Measurements from ENCODE around the gene PIK3C3.
"Not testable (repeated sequence)": the region's sequence is repeated elsewhere in the genome, so short reads cannot be mapped to it uniquely, and the experiment has no call there.

The PIK3C3 gene

GRCh38 chr18:42005782-42006181, 50.7 kb downstream of the PIK3C3 start:
- no peak for DNase-seq (ENCODE audit: low read depth in 2 of 2)
- H3K4me3 ChIP-seq (replicated peaks in 1 of 2; ENCODE audit: low read depth in 2 of 2, low read length in 2 of 2): no peak overlapping the region
- TF ChIP-seq CTCF (IDR thresholded peaks at IDR 0.05; ENCODE audit: low read depth, low read length): no peak

GRCh38 chr18:42009457-42009856, 54.4 kb downstream of the PIK3C3 start:
- not testable (repeated sequence) for DNase-seq (ENCODE audit: low read depth in 2 of 2); H3K4me3 ChIP-seq (replicated peaks in 1 of 2; ENCODE audit: low read depth in 2 of 2, low read length in 2 of 2)

- DNase-seq (ENCODE audit: low read depth in 2 of 2): no peak
- no peak overlapping the region for H3K4me3 ChIP-seq (replicated peaks in 1 of 2; ENCODE audit: low read depth in 2 of 2, low read length in 2 of 2)
- TF ChIP-seq CTCF (IDR thresholded peaks at IDR 0.05; ENCODE audit: low read depth, low read length): no peak
Measured at GRCh38 chr18:42011053-42011452, 56.0 kb downstream of the PIK3C3 start.

GRCh38 chr18:42018831-42019230, 63.8 kb downstream of the PIK3C3 start:
- no peak for TF ChIP-seq CTCF (IDR thresholded peaks at IDR 0.05; ENCODE audit: low read depth, low read length)

GRCh38 chr18:42024131-42024530, 69.1 kb downstream of the PIK3C3 start:
- no peak overlapping the region for H3K4me3 ChIP-seq (replicated peaks in 1 of 2; ENCODE audit: low read depth in 2 of 2, low read length in 2 of 2)
- DNase-seq (ENCODE audit: low read depth in 2 of 2): no peak
- no peak for TF ChIP-seq CTCF (IDR thresholded peaks at IDR 0.05; ENCODE audit: low read depth, low read length)

More at GRCh38 chr18:42018831-42019230, 63.8 kb downstream of the PIK3C3 start:
- no peak overlapping the region for H3K4me3 ChIP-seq (replicated peaks in 1 of 2; ENCODE audit: low read depth in 2 of 2, low read length in 2 of 2)
- peak in 1 of 2 donors; percentile 8 for DNase-seq (ENCODE audit: low read depth in 2 of 2)

- no peak for TF ChIP-seq CTCF (IDR thresholded peaks at IDR 0.05; ENCODE audit: low read depth, low read length)
- H3K4me3 ChIP-seq (replicated peaks in 1 of 2; ENCODE audit: low read depth in 2 of 2, low read length in 2 of 2): no peak overlapping the region
- DNase-seq (ENCODE audit: low read depth in 2 of 2): no peak
Measured at GRCh38 chr18:42025491-42025890, 70.5 kb downstream of the PIK3C3 start.

GRCh38 chr18:42025974-42026625, 71.1 kb downstream of the PIK3C3 start:
- DNase-seq (ENCODE audit: low read depth in 2 of 2): no peak
- TF ChIP-seq CTCF (IDR thresholded peaks at IDR 0.05; ENCODE audit: low read depth, low read length): no peak
- no peak overlapping the region for H3K4me3 ChIP-seq (replicated peaks in 1 of 2; ENCODE audit: low read depth in 2 of 2, low read length in 2 of 2)

Measured in cardiac fibroblast (primary cell).